Stimulated activated CD8-positive, alpha-beta memory T cell treated with anti-CD3 and anti-CD28 coated beads, Interleukin-15, amount 100 ng/mL, for 1 hour (primary cell): Measurements from ENCODE around the gene DNAH1.
"Not testable (repeated sequence)": the region's sequence is repeated elsewhere in the genome, so short reads cannot be mapped to it uniquely, and the experiment has no call there.

Experiments used
- DNase-seq: peaks from one replicate; pipeline ENCODE4 v3.0.0-alpha.2; 2020; ENCODE audit warnings: low read depth

Gene DNAH1

DNA sequence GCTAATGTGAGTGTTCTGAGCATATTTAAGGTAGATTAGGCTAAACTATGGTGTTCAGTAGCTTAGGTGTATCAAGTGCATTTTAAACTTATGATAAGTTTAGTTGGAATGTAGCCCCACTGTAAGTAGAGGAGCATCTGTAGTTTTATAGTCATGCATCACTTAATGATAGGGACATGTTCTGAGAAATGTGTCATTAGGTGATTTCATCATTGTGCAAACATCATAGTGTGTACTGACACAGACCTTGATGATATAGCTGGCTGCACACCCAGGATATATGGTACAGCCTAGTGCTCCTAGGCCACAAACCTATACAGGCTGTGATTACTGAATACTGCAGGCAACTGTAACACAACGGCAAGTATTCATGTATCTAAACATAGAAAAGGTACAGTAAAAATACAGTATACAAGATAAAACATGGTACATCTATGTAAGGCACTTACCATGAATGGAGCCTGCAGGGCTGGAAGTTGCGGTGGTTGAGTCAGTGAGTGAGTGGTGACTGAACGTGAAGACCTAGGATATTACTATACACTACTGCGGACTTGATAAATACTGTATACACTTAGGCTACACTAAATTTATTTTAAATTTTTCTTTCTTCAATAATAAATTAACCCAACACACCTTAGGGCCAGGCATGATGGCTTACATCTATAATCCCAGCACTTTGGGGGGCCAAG, 17.9 kb downstream of the DNAH1 start:
- no peak for DNase-seq

DNA sequence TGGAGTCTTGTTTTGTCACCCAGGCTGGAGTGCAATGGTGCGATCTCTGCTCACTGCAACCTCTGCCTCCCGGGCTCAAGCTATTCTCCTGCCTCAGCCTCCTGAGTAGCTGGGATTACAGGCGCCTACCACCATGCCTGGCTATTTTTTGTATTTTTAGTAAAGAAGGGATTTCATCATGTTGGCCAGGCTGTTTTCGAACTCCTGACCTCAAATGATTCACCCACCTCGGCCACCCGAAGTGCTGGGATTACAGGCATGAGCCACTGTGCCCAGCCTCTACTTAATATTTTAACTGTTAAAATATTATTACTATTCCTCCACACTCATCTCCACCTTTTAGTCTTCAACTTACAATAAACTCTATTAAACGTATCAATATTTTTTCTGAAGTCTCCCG, 22.0 kb downstream of the DNAH1 start:
- not testable (repeated sequence) for DNase-seq

DNA sequence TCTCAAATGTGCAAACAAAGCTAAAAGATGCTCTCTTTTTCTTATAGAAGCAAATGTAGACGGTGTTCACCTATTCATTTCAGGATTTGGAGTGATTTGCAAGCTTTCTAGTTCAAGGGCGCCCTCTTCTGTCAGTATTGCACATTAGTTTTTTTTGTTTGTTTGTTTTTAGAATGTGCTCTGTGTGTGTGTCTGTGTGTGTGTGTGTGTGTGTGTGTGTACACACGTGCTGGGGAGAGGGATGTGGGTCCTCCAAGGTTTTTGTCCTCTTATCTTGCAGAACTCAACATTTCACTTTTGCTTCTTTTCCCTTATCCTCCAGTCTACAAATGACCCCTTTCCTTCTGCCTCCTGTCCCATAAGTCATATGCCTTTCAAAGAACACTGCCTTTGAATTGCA, 23.5 kb downstream of the DNAH1 start:
- peak; percentile 23 for DNase-seq

DNA sequence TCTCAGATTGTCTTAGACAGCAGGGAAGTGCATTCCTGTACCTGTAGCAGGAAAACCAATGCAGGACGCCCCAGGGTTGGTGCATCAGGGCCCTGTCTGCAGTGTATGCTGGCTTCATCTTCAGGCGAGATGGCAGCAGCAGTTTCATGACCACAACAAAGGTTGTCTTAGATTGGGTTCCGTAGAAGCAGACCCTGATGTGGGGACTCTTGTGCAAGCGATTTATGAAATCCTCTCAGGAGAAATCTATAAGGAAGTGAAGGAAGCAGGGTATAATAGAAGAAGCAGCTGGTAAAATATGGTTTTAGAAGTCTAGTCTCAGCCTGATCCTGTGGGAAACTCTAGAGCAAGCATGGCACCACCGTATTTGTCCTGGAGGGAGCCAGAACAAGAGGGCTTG, 25.0 kb downstream of the DNAH1 start:
- DNase-seq, result no peak

DNA sequence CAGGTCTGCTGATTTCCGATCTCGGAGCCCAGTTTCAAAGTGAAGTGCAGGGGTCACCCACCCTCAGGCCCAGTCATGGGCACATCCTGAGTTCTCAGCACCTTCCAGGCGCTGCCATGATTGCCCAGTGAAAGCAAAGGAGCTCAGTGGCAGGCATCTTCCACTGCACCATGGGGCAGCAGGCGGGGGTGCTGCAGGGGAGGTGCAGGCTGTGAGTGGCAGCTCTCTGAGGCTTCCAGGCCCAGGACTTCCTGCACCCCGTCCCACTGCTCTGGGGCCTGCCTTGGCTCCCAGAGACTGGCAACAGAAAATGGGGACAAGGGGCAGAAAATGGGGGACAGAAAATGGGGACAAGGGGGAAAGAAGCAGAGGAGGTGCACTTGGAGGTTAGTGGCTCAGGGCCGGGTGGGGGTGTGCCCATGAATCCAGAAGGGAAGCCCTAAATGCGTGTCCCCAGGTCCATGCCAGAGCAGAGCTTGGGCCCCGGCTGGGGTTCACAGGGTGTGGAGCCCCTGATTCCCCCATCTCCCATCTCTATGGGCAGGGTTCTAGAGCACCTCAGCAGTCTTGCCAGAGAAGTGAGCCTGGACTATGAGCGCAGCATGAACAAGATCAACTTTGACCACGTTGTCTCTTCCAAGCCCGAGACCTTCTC, 28.0 kb downstream of the DNAH1 start:
- no peak for DNase-seq

DNA sequence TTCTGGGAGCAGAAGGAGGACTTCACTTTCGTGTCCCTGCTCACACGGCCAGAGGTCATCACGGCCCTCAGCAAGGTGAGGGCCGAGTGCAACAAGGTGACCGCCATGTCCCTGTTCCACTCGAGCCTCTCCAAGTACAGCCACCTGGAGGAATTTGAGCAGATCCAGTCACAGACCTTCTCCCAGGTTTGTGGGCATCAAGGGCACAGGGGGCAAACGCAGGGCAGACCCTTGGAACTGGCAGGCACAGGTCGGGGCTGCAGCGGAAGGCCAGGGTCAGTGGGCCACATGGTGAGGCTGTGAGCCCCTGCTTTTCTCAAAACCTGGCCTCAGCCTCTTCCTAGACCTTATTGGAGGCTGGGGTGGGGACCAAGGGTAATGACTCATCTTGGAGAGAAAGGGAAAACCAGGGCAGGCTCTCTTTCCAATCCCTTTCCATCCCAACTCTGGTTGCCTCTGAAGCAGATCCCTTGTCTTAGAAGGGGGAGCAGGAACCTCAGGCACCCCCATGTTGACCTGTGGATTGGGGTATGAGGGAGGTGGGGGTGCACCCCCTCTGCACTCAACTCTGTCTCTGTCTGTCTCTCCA, 29.5 kb downstream of the DNAH1 start:
- no peak for DNase-seq

DNA sequence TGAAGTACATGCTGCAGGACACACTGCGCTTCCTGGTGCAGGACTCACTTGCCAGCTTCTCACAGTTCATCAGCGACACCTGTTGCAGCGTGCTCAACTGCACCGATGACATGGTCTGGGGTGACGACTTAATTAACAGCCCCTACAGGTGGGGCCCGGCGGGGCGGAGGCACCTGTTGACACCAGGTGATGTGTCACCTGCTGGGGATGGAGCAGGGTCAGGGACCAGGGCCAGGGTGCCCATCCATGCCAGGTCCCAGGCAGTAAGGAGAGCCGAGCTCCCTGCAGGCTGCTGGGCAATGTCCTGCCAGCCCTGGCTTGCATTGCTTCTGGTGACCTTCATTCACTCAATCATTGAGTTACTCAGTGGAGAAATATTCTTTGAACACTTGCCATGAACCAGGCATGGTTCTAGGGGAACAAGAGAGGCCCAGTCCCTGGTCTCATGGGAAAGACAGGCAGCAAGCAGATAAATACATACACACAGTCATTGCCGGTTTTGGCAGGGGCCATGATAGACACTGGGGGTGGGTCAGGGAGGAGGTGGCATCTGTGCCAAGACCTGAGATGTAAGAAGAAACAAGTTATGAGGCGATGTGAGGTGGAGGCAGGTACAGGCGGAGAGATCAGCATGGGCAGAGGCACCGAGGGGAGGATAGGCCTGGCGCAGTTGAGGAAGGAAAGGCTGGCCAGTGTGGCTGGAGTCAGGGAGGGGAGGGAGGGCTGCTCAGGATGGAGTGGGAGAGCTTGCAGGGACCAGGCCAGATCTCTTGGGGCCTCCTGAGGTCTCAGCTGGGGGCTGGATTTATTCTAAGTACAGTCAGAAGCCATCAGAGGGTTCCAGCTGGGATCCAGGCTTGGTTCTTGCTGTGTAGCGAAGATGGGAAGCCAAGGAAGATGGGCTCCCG, 30.8 kb downstream of the DNAH1 start:
- DNase-seq, result no peak

DNA sequence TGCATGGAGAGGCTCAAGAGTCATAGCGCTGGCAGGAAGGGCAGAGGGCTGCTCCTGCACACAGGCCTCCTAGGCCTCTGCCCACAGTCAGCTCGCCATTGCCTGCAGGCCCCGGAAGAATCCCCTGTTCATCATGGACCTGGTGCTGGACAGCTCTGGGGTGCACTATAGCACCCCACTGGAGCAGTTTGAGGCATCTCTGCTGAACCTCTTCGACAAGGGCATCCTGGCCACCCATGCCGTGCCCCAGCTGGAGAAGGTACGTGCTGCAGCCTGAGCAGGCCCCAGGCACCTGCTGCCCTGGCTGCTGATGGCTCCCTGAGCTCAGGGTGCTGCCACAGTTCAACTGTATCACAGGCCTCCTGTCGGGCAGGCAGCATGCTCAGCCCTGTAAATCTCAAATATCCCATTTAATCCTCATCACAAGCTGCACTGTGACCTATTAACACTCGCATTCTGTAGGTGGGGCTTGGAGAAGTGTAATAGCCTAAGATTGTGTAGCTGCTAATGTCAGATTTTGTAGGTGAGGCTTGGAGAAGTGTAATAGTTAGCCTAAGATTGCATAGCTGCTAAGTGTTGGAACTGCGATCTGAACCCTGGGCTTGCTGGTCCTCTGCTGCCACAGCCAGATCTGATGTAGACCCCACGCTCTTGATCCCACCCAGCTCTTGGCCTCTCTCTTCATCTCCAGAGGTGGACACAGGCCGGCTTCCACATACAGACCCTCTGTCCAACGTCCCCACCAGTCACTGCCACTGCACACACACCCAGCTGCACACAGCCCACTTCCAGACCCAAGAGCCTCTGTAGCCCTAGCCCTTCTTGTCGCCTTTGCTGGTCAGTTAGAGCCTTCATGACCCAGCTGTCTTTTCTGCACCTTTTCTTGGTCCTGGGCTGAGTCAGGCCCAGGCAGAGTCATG, 31.9 kb downstream of the DNAH1 start:
- DNase-seq, result no peak

DNA sequence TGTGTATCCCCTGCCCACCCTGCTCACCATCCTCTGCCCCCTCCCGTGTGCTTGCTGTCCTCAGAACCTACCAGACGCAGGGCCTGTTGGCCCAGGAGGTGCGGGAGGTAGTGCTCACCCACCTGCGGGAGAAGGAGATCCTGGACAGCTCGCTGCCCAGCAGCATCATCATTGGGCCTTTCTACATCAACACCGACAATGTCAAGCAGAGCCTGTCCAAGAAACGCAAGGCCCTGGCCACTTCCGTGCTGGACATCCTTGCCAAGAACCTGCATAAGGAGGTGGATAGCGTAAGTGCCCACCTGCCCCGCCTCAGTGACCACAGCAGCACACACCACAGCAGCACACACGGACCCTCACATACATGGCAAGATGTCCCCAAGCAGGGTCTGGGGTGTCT, 33.0 kb downstream of the DNAH1 start:
- no peak for DNase-seq

DNA sequence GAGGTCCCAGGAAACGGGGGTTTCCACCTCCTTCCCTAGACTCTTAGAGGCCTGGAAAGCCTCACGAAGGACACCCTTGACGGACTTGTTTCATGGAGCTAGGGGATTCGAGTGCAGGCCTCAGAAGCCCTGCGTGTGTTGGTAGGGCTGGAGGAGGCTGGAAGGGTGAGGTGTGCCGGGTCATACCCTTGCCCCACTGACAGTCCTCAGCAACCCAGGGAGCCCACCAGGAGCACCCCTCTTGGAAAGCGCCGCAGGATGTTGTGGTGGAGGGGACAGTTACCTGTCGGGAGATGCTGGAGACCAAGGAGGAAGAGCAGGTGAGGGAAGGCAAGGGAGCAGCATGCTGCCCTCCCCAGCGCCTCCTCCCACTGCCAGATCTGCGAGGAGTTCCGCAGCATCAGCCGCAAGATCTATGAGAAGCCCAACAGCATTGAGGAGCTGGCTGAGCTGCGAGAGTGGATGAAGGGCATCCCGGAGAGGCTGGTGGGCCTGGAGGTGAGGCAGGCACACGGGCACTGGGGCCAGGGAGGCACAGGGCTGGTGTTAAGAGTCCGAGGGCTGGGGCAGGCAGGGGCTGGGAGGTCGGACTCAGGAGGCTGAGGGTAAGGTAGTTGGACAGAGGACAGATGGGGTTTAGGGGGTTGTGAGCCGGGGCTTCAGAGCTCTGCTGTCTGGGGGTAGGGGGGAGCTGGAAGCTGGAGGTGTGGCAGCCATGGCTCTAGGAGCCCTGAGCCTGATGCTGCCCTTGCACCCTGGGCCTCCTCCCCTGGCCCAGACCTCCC, 33.7 kb downstream of the DNAH1 start:
- DNase-seq, result no peak

DNA sequence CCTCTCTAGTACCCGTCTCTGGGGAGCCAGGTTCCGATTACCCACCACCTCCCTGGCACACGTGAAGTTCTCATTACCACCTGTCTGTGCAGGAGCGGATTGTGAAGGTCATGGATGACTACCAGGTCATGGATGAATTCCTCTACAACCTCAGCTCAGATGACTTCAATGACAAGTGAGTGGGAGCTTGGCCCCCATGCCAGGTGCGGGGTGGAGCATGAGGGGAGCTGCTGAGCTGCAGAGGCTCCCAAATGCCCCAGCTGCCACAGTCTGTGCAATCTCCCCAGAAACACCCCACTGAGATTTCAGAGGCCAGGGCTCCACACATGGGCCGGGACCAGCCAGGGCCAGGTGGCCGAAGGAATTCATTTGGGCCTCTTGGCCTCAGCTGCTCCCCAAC, 34.3 kb downstream of the DNAH1 start:
- no peak for DNase-seq

DNA sequence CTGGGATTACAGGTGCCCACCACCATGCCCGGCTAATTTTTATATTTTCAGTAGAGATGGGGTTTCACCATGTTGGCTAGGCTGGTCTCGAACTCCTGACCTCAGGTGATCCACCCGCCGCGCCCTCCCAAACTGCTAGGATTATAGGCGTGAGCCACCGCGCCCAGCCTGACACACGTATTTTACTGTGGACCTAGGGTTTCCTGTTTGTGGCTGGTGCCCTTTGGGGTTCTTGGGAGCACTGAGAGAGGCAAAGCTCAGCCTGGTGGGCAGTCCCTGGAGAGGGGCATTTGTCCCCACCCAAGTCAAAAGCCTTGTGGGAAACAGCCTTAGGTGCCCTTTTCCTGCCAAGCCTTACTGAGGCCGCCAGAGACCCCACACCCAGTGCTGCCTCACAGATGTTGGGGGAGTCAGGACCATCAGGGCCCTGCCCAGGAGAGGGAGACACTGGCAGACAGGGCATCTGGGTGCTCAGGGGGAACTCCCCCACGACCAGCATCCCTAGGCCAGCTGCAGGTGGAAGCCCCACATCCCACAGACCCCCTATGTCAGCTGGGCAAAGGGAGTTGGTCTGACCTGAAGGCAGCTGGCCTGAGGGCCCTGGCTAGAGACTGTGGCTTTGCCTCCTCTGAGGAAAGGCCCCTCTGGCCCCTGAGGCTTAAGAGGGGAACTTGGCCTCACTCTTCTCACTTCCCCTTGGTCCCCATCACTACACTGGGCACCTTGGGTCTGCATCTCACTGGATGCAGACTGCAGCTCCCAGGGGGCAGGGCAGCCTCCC, 35.1 kb downstream of the DNAH1 start:
- no peak for DNase-seq

DNA sequence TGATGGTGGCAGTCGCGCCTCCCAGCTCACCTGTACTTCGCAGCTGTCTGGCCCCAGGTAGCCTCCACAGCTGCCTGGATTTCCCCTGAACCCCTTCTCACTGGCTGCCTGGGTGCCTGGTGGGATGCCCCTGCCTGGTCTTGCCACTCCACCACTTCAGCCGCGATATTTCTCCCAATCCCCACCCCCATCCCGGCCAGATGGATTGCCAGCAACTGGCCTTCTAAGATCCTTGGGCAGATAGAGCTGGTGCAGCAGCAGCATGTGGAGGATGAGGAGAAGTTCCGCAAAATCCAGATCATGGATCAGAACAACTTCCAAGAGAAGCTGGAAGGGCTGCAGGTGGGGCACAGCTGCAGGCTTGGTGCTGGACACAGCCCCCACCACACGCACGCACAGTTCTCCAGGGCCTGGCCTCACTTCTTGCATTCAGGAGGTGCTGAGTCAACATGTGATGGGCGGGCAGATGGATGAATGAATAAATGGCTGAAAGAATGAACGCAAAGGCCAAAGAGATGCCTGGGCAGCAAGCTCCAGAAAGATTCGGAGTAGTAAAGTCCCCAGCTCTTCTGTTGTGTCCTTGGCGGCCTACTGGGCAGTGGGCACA, 35.7 kb downstream of the DNAH1 start:
- DNase-seq, result no peak

DNA sequence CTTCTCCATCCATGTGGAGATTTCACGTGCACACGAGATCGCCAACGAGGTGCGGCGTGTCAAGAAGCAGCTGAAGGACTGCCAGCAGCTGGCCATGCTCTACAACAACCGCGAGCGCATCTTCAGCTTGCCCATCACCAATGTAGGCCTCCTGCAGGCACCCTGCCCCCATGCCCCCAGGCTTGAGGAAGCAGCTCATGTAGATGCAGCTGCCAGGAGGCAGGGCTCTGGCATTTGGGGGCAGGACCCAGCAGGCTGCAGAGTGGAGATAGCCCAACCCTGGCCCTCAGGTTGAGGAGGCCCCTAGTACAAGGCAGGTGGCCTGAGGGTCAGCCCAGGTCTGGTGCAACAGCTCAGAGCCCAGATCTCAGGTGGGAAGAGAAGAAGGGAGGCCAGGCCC, 36.4 kb downstream of the DNAH1 start:
- DNase-seq, result no peak

DNA sequence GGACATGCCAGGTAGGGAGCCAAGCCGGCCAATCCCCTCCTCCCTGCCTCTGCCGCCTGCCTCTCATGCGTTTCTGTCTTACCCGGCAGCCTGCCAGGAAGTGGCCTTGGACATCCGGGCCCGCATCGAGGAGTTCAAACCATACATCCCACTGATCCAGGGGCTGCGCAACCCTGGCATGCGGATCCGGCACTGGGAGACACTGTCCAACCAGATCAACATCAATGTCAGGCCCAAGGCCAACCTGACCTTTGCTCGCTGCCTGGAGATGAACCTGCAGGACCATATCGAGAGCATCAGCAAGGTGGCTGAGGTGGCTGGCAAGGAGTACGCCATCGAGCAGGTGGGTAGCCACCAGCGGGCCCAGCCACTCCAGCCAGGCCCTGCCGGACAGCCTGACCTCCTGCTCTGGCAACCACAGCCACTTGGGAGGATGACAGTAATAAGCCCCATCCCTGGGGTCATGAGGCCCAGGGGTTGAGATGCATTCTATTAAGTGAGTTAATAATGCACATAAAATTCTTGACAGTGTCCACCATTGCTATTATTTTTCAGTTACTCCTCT, 37.3 kb downstream of the DNAH1 start:
- no peak for DNase-seq

DNA sequence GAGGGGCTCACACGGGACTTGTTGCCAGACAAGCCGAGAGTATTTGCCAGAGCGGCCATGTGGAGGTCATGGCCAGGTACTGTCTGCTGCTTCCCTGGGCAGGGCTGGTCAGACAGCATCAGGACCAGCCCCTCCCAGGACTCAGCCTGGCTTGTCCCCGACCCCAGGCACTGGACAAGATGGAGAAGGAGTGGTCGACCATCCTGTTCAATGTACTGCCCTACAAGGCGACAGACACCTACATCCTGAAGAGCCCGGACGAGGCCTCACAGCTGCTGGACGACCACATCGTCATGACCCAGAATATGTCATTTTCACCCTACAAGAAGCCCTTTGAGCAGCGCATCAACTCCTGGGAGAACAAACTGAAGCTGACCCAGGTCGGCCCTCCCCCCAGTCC, 38.6 kb downstream of the DNAH1 start:
- no peak for DNase-seq

DNA sequence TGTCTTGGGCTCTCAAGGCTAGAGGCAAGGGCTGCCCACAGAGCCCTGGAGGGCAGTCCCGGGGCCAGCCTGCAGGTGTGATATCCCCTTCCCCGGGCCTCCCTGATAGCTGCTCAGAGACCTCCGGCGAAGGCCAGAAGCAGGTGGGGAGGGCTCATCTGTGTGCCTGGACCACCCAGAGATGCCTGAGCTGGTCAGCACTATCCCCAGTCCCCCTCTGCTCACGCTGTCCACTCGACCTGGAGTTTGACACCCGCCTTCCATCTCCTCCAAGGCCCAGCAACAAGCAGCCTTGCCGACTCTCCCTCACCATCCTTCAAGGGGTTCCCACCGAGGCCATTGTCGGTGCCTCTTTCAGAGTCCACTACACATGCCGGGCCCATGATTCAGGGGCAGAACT, 39.4 kb downstream of the DNAH1 start:
- DNase-seq, result no peak

DNA sequence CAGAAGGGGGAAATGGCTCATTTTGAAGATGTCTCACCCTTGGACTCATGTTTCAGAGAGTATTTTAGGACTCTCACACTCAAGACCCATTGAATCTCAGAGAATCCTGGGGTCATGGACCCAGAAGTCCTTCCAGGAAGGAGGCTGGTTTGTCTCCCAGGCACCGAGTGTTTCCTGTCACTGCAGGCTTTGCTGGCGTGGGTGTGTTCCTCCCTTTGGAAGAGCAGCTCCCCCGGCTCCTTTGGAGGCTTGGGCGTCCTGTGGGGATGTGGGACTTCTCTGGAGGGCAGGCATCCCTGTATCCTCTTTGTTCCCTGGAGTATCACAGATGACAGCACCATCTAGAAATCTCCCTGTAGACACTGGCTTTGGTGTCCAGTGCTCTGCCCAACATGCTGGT, 40.0 kb downstream of the DNAH1 start:
- DNase-seq, result no peak
